ENCODE measurements around the gene FRG1.
"Not testable (repeated sequence)": the region's sequence is repeated elsewhere in the genome, so short reads cannot be mapped to it uniquely, and the experiment has no call there.

Gene FRG1

GRCh38 chr4:189985651-189986243 is 45.1 kb downstream of the FRG1 start:
- DNase-seq = not testable (repeated sequence)

GRCh38 chr4:189988877-189989431 is 48.3 kb downstream of the FRG1 start:
- no peak for DNase-seq

GRCh38 chr4:189989941-189990340 is 49.3 kb downstream of the FRG1 start:
- not testable (repeated sequence) for DNase-seq
